Measurements from ENCODE around the gene RSPO4.

DNA sequence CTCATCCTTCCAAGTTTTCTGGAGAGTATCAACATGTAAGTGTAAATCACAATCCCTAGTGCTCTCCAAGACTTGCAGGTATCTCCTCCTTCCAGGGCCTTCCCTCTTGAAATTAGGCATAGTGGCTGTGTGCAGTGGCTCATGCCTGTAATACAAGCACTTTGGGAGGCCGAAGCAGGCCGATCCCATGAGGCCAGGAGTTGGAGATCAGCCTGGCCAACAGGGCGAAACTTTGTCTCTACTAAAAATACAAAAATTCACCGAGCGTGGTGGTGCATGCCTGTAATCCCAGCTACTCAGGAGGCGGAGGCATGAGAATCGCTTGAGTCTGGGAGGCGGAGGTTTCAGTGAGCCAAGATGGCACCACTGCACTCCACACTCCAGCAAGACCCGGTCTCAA is 76.6 kb downstream of the RSPO4 start:
- TF ChIP-seq, protein P1, sequence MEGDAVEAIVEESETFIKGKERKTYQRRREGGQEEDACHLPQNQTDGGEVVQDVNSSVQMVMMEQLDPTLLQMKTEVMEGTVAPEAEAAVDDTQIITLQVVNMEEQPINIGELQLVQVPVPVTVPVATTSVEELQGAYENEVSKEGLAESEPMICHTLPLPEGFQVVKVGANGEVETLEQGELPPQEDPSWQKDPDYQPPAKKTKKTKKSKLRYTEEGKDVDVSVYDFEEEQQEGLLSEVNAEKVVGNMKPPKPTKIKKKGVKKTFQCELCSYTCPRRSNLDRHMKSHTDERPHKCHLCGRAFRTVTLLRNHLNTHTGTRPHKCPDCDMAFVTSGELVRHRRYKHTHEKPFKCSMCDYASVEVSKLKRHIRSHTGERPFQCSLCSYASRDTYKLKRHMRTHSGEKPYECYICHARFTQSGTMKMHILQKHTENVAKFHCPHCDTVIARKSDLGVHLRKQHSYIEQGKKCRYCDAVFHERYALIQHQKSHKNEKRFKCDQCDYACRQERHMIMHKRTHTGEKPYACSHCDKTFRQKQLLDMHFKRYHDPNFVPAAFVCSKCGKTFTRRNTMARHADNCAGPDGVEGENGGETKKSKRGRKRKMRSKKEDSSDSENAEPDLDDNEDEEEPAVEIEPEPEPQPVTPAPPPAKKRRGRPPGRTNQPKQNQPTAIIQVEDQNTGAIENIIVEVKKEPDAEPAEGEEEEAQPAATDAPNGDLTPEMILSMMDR (IDR thresholded peaks at IDR 0.05; ENCODE audit: low read depth, low read length), result no peak
- TF ChIP-seq EZH2phosphoT487 (IDR thresholded peaks at IDR 0.05; ENCODE audit: low read depth), result no peak
